Measurements from ENCODE around the gene MUSTN1.

DNA sequence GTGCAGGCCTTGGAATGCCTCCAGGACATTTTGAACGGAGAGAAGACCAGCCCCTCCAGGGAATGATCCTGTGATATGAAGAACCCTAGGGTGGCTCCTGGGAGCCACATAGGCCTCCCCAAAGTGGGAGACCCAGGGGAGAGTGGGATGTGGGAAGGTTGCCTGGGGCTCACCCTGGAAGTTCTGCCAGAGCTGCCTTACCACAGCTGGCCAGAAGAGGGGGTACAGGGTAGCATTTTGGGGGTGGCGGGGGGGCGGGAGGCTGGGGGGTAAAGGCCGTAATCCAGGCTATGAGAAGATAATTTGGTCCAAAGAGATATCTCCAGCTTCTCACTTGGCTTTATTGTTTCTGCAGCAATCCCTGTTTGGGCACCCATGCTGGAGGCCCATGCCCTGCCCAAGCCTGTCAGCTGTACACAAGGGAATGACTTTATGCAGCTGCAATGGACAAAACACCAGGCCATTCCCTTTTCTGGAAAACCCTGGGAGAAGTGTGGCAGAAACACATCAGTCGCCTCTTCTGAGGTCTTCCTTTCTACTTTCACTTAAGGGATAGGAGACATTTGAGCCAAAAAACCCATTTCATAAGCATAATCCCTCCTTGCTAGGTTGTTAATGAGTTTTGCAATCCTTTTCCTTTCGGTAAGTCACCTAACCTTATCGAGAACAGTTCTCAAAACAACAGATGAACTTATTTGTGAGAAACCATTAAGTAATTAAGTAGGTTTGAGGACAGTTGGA lies 11.0 kb upstream of the MUSTN1 start:
- TF ChIP-seq, protein P1, sequence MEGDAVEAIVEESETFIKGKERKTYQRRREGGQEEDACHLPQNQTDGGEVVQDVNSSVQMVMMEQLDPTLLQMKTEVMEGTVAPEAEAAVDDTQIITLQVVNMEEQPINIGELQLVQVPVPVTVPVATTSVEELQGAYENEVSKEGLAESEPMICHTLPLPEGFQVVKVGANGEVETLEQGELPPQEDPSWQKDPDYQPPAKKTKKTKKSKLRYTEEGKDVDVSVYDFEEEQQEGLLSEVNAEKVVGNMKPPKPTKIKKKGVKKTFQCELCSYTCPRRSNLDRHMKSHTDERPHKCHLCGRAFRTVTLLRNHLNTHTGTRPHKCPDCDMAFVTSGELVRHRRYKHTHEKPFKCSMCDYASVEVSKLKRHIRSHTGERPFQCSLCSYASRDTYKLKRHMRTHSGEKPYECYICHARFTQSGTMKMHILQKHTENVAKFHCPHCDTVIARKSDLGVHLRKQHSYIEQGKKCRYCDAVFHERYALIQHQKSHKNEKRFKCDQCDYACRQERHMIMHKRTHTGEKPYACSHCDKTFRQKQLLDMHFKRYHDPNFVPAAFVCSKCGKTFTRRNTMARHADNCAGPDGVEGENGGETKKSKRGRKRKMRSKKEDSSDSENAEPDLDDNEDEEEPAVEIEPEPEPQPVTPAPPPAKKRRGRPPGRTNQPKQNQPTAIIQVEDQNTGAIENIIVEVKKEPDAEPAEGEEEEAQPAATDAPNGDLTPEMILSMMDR (IDR thresholded peaks at IDR 0.05) = peak in 2 of 4 experiments; percentile 26 to 50
- TF ChIP-seq POLR2AphosphoS5 (IDR thresholded peaks at IDR 0.05) = no peak

Measured in sigmoid colon (tissue), 4 donors.